ENCODE measurements around the gene KCNJ4.

KCNJ4 gene

GRCh38 chr22:38453066-38453672, 1.8 kb downstream of the KCNJ4 start:
- DNase-seq (ENCODE audit: low read depth in 2 of 2) = no peak

GRCh38 chr22:38452373-38453065, 2.5 kb downstream of the KCNJ4 start:
- DNase-seq (ENCODE audit: low read depth in 2 of 2) = no peak

DNA sequence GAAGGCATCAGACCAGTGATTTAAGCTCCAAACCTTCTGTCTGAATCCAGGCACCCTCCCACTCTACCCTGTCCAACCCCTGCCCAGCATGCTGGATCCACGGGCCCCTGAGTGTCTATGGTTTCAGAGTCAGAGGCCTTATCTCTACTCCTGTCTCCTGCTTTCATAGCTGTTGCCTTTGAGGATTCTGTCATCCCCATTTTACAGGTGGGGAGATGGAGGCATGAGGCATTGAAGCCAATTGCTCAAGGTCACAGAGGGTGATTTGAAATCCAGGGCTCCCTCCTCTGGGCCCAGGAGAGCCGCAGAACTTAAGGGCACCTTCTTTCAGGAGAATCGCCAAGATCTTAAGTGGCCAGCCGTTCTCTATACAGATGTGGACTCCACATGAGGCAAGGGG, 3.1 kb downstream of the KCNJ4 start:
- DNase-seq (ENCODE audit: low read depth in 2 of 2) = no peak

DNA sequence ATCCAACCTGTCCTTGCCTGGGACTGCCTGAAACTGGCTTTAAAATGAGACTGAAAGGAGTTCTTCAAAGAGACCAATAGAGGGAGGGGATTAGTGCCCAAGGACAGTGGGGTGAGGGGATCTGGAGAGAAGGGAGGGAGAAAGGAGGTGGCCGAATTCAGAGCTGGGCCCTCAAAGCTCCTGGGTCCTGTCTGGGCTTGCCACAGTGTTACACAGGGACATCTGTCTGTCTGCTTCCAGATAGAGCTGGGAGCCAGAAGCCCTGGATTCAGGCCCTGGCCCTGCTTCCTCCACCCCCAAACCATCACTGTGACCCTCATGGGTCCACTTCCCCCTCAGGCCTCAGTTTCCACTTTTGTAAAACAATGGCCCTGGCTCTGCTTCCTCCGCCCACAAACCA, 3.6 kb downstream of the KCNJ4 start:
- no peak for DNase-seq (ENCODE audit: low read depth in 2 of 2)

GRCh38 chr22:38450234-38450797, 4.7 kb downstream of the KCNJ4 start:
- DNase-seq (ENCODE audit: low read depth in 2 of 2) = no peak

DNA sequence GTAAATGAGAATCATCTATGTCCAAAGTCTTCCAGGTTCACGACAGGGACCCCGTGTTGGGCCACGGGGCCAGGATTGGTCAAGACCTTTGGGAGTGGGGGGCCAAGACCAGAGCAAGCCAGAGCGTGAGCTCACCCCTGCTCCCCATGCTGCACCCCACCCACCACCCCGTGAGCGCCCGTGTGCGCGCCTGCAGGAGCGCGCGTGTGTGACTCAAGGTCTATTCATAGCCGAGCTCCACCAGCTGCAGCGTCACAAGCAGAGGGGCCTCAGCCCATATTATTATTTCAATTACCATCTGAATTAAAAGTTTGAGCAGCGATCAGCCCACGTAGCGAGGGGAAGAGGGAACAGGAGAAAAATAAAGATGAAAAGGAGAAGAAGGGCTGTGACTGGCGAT, 5.2 kb downstream of the KCNJ4 start:
- DNase-seq (ENCODE audit: low read depth in 2 of 2) = no peak

GRCh38 chr22:38448945-38449745, 5.9 kb downstream of the KCNJ4 start:
- no peak for DNase-seq (ENCODE audit: low read depth in 2 of 2)

DNA sequence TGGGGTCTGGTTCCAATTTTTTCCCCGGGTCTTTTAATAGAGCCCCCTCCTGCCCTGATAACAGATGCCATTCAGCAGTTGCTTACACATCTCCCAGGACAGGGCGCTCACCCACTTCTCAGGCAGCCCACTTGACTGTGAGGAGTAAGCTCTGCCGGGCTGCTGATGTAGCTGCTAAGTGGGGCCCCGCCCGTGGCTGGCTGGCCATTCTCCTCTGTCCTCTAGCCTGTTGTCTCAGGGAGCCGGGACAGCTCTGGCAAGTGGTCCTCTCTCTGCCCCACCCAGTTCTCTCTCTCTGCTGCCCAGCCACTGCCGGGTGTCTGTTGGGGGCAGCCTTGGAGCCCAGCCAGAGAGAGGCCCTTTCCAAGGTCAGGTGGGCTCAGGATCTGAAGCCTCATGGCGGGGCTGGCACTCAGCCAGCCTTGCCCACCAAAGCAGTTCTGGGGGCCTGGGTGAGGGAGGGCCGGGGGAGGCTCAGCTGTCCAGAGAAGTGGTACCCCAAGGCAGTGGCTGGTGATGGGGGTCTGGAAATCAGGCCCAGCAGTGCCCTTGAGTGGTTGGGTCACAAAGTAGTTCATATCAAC, 8.9 kb downstream of the KCNJ4 start:
- no peak for DNase-seq (ENCODE audit: low read depth in 2 of 2)

- no peak for DNase-seq (ENCODE audit: low read depth in 2 of 2)
Observed at GRCh38 chr22:38444783-38445182, 10.2 kb downstream of the KCNJ4 start.

DNA sequence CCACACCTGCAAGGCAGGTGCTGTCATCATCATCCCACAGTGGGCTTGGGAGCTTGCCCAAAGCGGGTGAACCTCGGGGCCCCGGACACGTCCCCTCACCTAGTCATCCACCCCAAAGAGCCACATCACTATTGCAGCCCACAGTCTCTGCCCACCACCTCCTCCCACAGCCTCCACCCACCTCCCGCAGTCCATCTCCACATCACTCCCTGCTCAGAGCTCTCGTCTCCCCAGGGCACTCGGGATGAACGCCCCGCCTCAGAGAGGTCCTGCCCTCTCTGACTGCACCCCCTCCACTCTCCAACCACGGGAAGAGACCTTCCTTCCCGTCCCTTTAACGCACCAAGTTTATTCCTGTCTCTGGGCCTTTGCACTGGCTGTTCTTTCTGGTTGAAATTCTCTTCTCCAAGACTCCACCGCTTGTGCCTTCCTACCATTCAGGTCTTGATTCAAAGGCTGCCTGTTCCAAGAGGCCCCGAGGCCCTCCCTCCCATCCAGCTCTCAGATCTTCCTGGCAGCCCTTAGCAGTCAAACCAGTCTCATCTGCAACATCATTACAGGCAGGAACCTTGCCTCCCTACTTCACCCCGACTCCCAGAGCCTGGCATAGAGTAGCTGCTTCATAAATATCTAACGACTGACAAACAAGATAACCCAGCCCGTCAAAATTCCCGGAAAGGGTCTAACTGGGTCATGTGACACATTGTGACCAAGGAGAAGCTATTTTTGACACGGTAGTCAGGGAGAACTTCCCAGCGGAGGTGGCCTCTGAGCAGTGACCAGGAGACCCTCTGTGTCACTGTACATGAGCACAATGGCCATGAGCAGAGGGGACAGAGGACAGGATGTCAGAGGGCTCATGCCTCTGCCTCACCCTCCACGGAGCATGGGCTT, 11.1 kb downstream of the KCNJ4 start:
- no peak for DNase-seq (ENCODE audit: low read depth in 2 of 2)

DNA sequence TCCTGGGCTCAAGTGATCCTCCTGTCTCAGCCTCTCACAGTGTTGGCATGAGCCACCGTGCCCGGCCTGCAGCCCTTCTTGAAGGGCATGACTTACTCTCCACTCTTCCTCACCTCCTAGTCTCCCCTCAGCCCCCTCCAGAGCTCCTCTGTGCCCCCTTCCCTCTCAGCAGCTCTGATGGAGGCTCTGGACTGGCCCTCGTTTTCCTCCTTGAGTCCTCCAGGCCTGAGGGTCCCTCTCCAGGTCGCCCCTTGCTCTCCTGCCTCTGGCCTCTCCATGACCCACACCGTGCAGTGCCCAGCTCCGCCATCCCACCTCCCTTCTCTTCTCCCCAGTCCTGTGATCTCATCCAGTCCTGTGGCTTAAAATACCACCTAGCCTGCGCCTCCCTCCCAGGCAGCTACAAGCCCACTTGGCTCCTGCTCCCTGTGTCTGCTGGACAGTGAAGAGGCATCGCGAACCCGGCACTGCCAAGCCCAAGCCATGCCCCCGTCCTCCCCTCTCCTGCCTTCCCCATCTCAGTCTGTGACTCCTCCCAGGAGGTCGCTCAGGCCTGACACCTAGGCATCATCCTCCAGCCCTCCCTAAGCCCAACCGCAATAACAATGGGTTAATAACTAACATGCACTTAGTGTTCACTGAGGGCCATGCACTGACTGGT, 11.9 kb downstream of the KCNJ4 start:
- no peak for DNase-seq (ENCODE audit: low read depth in 2 of 2)

DNA sequence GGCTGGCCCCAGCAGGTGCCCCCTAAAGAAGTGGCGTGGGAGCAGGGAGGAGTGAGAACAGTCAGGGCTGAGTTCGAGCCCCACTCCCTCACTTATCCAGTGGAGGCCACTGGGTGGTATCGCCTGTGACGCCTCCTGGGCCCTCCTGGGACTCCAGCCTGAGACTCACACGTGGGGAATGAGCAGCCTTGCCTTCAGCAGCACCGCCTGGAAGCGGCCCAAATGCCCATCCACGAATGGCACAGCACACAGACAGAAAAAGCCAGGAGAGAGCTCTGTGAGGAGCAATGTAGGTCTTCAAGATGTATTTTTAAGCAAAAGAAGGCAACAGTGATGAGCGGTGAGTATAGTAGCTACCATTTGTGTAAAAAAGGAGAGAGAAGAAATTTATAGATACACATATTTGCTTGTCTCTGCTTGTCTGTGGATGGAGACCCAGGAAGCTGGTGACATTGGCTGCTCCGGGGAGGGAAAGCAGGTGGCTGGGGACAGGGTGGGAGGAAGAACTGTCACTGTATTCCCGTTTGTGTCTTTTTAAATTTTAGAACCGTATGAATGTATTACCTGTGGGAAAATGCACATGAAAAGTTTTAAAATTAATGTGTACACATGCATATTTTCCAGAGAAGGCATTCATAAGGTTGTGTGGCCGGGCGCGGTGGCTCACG, 13.2 kb downstream of the KCNJ4 start:
- DNase-seq (ENCODE audit: low read depth in 2 of 2) = no peak

- no peak for DNase-seq (ENCODE audit: low read depth in 2 of 2)
Observed at GRCh38 chr22:38440747-38441350, 14.2 kb downstream of the KCNJ4 start.

DNA sequence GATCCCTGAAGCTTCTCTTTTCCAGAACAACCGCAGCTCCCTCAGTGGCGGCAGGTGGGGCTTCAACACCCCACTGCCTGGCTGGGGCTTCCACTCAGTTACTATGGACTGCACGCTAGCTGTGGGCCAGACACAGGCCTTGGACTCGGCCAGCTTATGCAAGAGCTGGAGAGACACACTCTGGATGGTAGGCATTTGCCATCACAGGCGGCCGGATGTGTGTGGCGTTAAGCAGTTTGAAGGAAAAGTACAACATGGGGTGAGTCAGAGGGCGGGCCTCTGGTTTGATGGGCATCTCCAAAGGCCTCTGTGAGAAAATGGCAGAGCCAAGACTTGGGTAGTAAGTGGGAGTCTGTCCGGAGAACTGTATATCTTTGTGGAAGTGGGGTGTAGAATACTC, 17.6 kb downstream of the KCNJ4 start:
- DNase-seq (ENCODE audit: low read depth in 2 of 2) = no peak

DNA sequence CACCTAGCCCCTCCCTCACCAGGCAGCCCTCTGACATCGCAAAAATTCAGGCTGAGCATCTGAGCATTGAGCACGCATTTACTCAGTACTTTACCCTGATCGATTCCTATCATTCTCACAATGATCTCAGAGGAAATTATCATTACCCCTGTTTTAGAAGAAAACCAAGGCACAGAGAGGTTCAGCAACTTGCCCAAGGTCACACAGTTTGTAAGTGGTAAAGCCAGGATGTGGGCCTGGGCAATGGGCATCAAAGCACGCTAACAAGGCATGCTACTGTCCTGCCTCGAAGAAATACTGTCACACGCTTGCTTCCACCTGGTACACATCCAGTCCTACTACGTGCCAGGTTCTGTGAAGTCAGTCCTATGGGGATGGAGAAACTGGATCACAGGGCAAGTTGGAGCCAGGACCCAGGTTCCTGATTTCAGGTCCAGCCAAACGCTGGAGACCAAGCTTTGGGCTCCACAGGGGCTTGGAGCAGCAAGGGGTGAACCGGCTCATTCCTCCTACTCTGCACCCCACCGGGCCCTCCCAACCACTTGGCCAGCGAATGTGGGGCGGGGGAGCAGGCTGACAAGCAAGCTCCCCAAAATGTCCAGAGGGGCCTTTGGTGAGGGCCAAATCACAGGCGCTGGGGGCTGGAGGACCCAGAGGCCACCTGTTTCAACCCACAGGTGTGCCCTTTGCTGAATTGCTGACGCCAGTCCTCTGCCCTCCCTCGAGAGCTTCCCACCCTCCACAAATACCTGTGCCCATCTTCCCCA, 18.2 kb downstream of the KCNJ4 start:
- no peak for DNase-seq (ENCODE audit: low read depth in 2 of 2)

- no peak for DNase-seq (ENCODE audit: low read depth in 2 of 2)
Observed at GRCh38 chr22:38435965-38436364, 19.0 kb downstream of the KCNJ4 start.

DNA sequence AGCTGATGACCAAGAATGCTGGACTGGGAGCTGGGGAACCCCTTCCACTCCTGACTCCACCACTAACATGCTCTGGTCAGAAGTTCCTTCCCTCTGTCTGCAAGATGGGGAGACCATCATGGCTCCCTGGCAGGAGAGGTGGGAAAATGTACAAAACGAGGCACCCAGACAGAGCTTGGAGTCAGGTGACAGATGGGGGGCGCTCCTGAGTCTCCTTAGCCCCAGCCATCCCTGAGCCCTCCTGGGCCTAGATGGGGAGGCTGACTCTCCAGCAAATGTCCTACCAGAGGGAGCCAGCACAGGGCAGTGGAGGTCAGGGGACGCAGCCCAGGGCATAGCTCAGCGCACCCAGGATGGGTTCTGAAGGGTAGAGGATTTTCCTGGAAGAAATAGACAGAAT, 20.0 kb downstream of the KCNJ4 start:
- DNase-seq (ENCODE audit: low read depth in 2 of 2) = no peak

DNA sequence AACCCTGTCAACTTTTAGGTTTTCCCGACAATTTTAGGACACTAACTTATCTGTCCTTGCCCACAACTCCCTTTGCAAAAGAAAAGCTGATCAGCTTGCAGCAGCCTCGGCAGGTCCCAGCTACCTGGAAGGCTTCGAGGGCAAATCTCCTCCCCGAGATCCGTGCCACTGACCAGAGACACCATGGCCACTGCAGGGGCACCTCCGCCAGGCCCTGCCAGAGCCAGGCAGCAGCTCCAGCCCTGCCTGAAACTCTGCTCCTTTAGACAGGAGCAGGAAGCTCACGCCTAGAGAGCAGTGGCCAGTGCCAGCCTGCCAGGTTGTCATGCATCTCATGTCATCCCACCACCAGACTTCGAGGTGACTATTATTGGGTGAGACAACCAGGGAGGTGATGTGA, 21.1 kb downstream of the KCNJ4 start:
- no peak for DNase-seq (ENCODE audit: low read depth in 2 of 2)

DNA sequence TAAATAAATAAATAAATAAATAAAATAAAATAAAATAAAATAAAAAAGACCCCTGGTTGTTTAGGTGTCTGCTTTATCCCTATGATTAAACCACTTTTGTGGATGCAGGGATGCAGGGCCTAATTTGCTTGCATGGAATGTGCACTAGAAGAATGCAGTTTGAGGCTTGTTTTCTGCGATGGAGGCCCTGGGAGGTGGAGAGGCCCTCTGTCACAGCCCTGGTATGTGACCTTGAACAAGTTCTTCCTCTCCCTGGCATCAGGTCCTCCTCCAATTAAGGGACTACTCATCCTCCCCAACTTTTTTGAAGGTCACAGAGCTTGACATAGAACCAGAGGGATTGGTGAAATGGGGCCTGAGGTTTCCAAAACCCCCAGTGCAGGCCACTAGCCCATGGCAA, 22.7 kb downstream of the KCNJ4 start:
- no peak for DNase-seq (ENCODE audit: low read depth in 2 of 2)
